Activated naive CD8-positive, alpha-beta T cell treated with anti-CD3 and anti-CD28 coated beads for 36 hours (primary cell): ENCODE data around the gene ZNF662. TPM values are rescaled to one million over a fixed set of nuclear protein-coding genes. Genes with fewer than 3 reads are reported as not detected.

Experiments
- DNase-seq: peaks from one replicate; pipeline ENCODE4 v3.0.0; 2021
- H3K27ac Mint-ChIP-seq: one replicate; pipeline ENCODE4 v1.8.0; 2022; ENCODE audit warnings: mild to moderate bottlenecking, moderate library complexity, mixed read lengths
- H3K27me3 Mint-ChIP-seq: one replicate; pipeline ENCODE4 v1.8.0; 2022; ENCODE audit warnings: mild to moderate bottlenecking, mixed read lengths
- H3K36me3 Mint-ChIP-seq: one replicate; pipeline ENCODE4 v1.8.0; 2021; ENCODE audit warnings: mild to moderate bottlenecking, mixed read lengths
- H3K4me1 Mint-ChIP-seq: one replicate; pipeline ENCODE4 v1.8.0; 2021; ENCODE audit warnings: mixed read lengths
- H3K4me3 Mint-ChIP-seq: one replicate; pipeline ENCODE4 v1.8.0; 2022; ENCODE audit warnings: mild to moderate bottlenecking, moderate library complexity, mixed read lengths
- H3K9me3 Mint-ChIP-seq: one replicate; pipeline ENCODE4 v1.8.0; 2022; ENCODE audit warnings: mixed read lengths
- total RNA-seq, 2 experiments: library from RNA; stranded (reverse); gene quantifications; one replicate each; pipeline ENCODE4 v1.2.3, GENCODE V29; 2021

The ZNF662 gene
- total RNA-seq, 2 experiments from 2014 or later = 4.9 to 5.3 TPM

DNA sequence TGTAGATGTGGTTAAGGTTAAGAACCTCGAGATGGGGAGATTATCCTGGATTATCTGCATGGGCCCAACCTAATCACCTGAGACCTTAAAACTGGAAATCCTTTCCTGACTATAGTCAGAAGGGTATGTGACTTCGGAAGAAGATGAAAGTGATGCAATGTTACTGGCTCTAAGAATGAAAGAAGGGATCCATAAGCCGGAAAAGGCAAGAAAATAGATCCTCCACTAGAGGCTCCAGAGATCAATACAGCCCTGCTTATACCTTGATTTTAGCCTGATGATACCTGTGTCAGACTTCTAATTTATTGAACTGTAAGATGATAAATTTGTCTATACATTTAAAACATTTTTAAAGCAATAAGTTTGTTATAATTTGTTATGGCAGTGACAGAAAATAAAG is 51.6 kb downstream of the ZNF662 start:
- Mint-ChIP-seq H3K27me3 (no peaks in the 10 kb centered on the region), H3K36me3 (no peaks in the 10 kb centered on the region), H3K4me1 (peaks cover 8% of the 10 kb centered on the region), H3K9me3 (peaks cover 2% of the 10 kb centered on the region), H3K4me3 (no peak overlapping the region), H3K27ac (no peak overlapping the region)
- DNase-seq = no peak

DNA sequence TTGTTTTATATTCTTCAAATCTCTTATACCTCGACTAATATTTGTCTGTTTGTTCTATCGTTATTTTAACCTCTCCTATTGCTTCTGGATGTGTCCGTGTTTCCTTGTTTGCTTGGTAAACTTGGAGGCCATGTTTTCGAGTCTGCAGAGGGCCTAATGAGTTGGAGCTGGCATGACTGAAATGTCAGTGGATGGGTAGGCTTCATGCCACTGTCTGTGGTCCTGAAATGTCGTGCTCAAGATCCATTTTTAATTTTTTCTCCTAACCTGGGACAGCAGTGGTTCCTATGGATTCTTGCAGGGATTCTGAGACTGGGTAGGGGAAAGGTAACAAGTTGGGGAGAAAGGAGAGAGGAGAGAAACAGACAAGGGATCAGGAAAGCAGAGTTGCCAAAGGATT is 54.3 kb downstream of the ZNF662 start:
- Mint-ChIP-seq H3K36me3 (no peaks in the 10 kb centered on the region), H3K4me3 (no peak overlapping the region), H3K4me1 (peaks cover 19% of the 10 kb centered on the region), H3K9me3 (no peaks in the 10 kb centered on the region), H3K27me3 (no peaks in the 10 kb centered on the region), H3K27ac (no peak overlapping the region)
- DNase-seq = no peak

DNA sequence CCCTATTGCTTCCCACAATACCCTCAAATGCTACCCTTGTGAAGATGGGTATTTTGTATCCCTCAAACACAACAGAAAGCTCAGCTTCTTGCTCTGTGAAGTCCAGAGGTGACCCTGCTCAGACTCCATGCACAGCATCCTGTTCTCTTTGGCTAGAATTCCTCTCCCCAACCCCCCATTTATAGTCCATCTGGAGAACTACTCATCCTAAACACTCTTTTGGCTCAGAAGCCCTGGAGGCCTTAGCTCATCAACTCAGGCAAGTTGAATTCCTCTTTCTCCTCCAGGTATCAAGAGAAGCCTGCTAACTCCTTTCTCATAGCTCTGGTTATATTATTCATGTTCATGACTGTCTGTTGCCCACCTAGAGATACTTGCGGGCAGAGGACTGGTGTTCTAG is 54.8 kb downstream of the ZNF662 start:
- no peak overlapping the region for H3K4me3 Mint-ChIP-seq
- no peaks in the 10 kb centered on the region for H3K27me3 Mint-ChIP-seq
- H3K9me3 Mint-ChIP-seq = no peaks in the 10 kb centered on the region
- DNase-seq = no peak
- H3K27ac Mint-ChIP-seq = no peak overlapping the region
- H3K4me1 Mint-ChIP-seq = peaks cover 20% of the 10 kb centered on the region
- no peaks in the 10 kb centered on the region for H3K36me3 Mint-ChIP-seq

DNA sequence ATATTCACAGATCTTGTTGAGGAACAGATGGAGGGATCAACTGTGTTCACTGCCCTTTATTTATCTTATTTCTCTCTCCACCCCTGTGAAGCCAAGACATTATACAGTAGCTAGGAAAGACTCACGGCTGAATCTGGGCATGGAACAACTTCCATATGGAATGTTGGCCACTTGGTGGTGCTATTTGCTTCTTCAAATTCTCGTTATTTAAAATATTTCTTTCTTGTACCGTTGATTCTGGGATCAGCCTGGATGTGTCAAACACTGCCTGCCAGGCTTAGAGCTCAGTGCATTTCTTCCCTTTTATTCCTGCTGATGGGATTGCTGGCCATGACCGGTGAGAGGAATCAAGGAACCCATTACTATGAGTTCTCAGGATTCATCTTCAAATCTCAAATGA is 55.7 kb downstream of the ZNF662 start:
- Mint-ChIP-seq H3K9me3 (no peaks in the 10 kb centered on the region), H3K27me3 (no peaks in the 10 kb centered on the region), H3K27ac (no peak overlapping the region), H3K36me3 (no peaks in the 10 kb centered on the region), H3K4me3 (no peak overlapping the region), H3K4me1 (peaks cover 22% of the 10 kb centered on the region)
- DNase-seq = no peak

DNA sequence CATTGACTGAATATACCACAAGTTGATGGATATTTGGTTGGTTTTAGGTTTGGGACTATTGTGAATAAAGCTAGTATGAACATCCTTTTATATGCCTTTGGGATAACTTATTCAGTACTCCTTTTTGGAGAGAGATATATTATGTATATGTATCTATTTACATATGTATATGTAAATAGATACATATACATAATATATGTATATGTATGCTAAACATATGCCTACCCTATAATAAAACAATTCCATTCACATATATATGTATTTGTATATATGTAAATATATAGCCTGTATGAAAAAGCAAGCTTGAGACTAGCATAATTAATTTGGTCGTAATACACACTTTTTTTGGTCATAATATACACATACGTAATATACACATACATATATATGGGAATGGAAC is 57.3 kb downstream of the ZNF662 start:
- Mint-ChIP-seq H3K27me3 (no peaks in the 10 kb centered on the region), H3K4me3 (no peak overlapping the region), H3K27ac (no peak overlapping the region), H3K9me3 (no peaks in the 10 kb centered on the region), H3K36me3 (no peaks in the 10 kb centered on the region), H3K4me1 (peaks cover 22% of the 10 kb centered on the region)
- no peak for DNase-seq

DNA sequence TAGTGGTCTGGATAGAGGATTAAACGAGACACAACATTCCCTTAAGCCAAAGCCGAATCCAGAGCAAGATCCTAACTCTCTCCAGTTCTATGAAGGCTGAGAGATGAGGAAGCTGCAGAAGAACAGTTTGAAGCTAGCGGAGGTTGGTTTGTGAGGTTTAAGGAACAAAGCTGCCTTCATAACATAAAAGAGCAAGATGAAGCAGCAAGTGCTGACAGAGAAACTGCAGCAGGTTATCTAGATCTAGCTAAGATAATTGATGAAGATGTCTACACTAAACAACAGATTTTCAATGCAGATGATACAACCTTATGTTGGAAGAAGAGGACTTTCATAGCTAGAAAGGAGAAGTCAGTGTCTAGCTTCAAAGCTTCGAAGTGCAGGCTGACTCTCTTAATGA is 58.3 kb downstream of the ZNF662 start:
- Mint-ChIP-seq H3K9me3 (no peaks in the 10 kb centered on the region), H3K4me3 (no peak overlapping the region), H3K27ac (no peak overlapping the region), H3K4me1 (peaks cover 22% of the 10 kb centered on the region), H3K27me3 (no peaks in the 10 kb centered on the region), H3K36me3 (no peaks in the 10 kb centered on the region)
- no peak for DNase-seq

Other genes with a start within 250 kb of the ZNF662 start
- gene KLHL40, start 220.6 kb upstream of the ZNF662 start, total RNA-seq = not detected
- not detected for gene HHATL, start 203.3 kb upstream of the ZNF662 start, total RNA-seq
- under 1 TPM in 1 of 2 experiments, not detected in 1; 0.49 TPM for gene CCDC13, start 132.9 kb upstream of the ZNF662 start, total RNA-seq
- 10 to 100 TPM; 83.1 to 85.3 TPM for gene HIGD1A, start 101.7 kb upstream of the ZNF662 start, total RNA-seq
- 1 to 10 TPM; 2.8 to 2.9 TPM for gene ACKR2, start 96.7 kb upstream of the ZNF662 start, total RNA-seq
- gene CYP8B1, start 30.3 kb upstream of the ZNF662 start, total RNA-seq = not detected
- gene GASK1A, start 73.2 kb downstream of the ZNF662 start, total RNA-seq = under 1 TPM in 1 of 2 experiments, not detected in 1; 0.08 TPM
- 10 to 100 TPM; 12.1 to 13.3 TPM for gene POMGNT2, start 199.9 kb downstream of the ZNF662 start, total RNA-seq